ENCODE results near the gene CFDP1. TPM values are rescaled to one million over a fixed set of nuclear protein-coding genes. Genes with fewer than 3 reads are reported as not detected.

CFDP1 gene
- total and polyA plus RNA-seq, 2 of the 13 experiments (the other 11 are each of a cell fraction or from before 2014, with no cell fraction given): 78.6 to 153 TPM

GRCh38 chr16:75306099-75306762, 127.1 kb downstream of the CFDP1 start (continued):
- TF ChIP-seq DNMT1 (CRISPR knock-in tag; IDR thresholded peaks at IDR 0.05) (no peak), ZNF33A (CRISPR knock-in tag; IDR thresholded peaks at IDR 0.05; ENCODE audit: borderline replicate concordance) (no peak), ZFP37 (CRISPR knock-in tag; IDR thresholded peaks at IDR 0.05; ENCODE audit: borderline replicate concordance) (no peak), MTA1 (CRISPR knock-in tag; IDR thresholded peaks at IDR 0.05; ENCODE audit: borderline replicate concordance) (peak; percentile 73), ZNF230 (CRISPR knock-in tag; IDR thresholded peaks at IDR 0.05) (0 out of 2 replicates have a peak, but pooled peaks have one; percentile 23), ZMYM4 (CRISPR knock-in tag; IDR thresholded peaks at IDR 0.05) (no peak; the same call in 1 of the 2 replicates), DMAP1 (CRISPR knock-in tag; IDR thresholded peaks at IDR 0.05) (peak; percentile 63), ZNF256 (CRISPR knock-in tag; conservative IDR thresholded peaks at IDR 0.05) (no peak), CEBPZ (IDR thresholded peaks at IDR 0.05; ENCODE audit: low read length) (no peak), ZNF333 (CRISPR knock-in tag; IDR thresholded peaks at IDR 0.05; ENCODE audit: borderline replicate concordance) (no peak), FOXP1 (IDR thresholded peaks at IDR 0.05) (peak; percentile 59), FOXP1 (CRISPR knock-in tag; IDR thresholded peaks at IDR 0.05) (peak; percentile 96), ZBTB21 (CRISPR knock-in tag; IDR thresholded peaks at IDR 0.05) (peak; percentile 37; the same call in 1 of the 2 replicates), TSC22D2 (CRISPR knock-in tag; IDR thresholded peaks at IDR 0.05; ENCODE audit: borderline replicate concordance) (peak; percentile 6; the same call in 1 of the 2 replicates), NCOA1 (CRISPR knock-in tag; IDR thresholded peaks at IDR 0.05) (no peak), BORCS8-MEF2B (CRISPR knock-in tag; IDR thresholded peaks at IDR 0.05) (peak; percentile 36; the same call in 1 of the 2 replicates), ZNF746 (CRISPR knock-in tag; IDR thresholded peaks at IDR 0.05) (peak; percentile 35; the same call in 1 of the 2 replicates), SP5 (CRISPR knock-in tag; IDR thresholded peaks at IDR 0.05; ENCODE audit: borderline replicate concordance, low read depth) (peak; percentile 88; the same call in 1 of the 2 replicates), CCAR2 (optimal IDR thresholded peaks at IDR 0.05; ENCODE audit: low read depth, low read length) (no peak)
- TF ChIP-seq, protein P1, sequence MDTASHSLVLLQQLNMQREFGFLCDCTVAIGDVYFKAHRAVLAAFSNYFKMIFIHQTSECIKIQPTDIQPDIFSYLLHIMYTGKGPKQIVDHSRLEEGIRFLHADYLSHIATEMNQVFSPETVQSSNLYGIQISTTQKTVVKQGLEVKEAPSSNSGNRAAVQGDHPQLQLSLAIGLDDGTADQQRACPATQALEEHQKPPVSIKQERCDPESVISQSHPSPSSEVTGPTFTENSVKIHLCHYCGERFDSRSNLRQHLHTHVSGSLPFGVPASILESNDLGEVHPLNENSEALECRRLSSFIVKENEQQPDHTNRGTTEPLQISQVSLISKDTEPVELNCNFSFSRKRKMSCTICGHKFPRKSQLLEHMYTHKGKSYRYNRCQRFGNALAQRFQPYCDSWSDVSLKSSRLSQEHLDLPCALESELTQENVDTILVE (CRISPR knock-in tag; IDR thresholded peaks at IDR 0.05): peak; percentile 44
- TF ChIP-seq, protein P2, sequence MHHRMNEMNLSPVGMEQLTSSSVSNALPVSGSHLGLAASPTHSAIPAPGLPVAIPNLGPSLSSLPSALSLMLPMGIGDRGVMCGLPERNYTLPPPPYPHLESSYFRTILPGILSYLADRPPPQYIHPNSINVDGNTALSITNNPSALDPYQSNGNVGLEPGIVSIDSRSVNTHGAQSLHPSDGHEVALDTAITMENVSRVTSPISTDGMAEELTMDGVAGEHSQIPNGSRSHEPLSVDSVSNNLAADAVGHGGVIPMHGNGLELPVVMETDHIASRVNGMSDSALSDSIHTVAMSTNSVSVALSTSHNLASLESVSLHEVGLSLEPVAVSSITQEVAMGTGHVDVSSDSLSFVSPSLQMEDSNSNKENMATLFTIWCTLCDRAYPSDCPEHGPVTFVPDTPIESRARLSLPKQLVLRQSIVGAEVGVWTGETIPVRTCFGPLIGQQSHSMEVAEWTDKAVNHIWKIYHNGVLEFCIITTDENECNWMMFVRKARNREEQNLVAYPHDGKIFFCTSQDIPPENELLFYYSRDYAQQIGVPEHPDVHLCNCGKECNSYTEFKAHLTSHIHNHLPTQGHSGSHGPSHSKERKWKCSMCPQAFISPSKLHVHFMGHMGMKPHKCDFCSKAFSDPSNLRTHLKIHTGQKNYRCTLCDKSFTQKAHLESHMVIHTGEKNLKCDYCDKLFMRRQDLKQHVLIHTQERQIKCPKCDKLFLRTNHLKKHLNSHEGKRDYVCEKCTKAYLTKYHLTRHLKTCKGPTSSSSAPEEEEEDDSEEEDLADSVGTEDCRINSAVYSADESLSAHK (CRISPR knock-in tag; IDR thresholded peaks at IDR 0.05; ENCODE audit: borderline replicate concordance): 0 out of 2 replicates have a peak, but pooled peaks have one; percentile 22
- TF ChIP-seq, protein P3, sequence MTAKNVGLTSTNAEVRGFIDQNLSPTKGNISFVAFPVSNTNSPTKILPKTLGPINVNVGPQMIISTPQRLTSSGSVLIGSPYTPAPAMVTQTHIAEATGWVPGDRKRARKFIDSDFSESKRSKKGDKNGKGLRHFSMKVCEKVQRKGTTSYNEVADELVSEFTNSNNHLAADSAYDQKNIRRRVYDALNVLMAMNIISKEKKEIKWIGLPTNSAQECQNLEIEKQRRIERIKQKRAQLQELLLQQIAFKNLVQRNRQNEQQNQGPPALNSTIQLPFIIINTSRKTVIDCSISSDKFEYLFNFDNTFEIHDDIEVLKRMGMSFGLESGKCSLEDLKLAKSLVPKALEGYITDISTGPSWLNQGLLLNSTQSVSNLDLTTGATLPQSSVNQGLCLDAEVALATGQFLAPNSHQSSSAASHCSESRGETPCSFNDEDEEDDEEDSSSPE (CRISPR knock-in tag; IDR thresholded peaks at IDR 0.05): peak; percentile 41; the same call in 1 of the 2 replicates

All from HepG2 (cell line).